NCI-H128 (cell line): Measurements from ENCODE around the gene FSD1.
A peak's percentile ranks its signal among the peaks of the same experiment; 100 is the strongest.
"Not testable (repeated sequence)": the region's sequence is repeated elsewhere in the genome, so short reads cannot be mapped to it uniquely, and the experiment has no call there.

Experiments
- DNase-seq: peaks from one replicate; lab custom pipeline; 2025; ENCODE audit not compliant: unreplicated experiment; lab: John Stamatoyannopoulos, UW

The FSD1 gene

GRCh38 chr19:4313847-4314490 is 9.6 kb downstream of the FSD1 start:
- DNase-seq = no peak

DNA sequence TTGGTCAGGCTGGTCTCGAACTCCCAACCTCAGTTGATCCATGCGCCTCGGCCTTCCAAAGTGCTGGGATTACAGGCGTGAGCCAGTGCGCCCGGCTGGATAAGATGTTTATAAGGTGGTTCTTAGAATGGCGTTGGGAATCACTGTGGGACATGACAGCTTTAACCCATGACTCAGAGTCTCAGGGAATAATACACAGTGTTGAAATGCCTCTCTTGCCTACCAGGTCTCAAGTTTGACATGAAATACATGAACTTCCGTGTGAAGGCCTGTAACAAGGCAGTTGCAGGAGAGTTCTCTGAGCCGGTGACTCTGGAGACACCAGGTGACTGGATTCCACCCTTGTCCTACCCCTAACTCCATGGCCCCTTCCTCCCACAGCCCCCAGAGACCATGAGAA is 12.6 kb downstream of the FSD1 start:
- DNase-seq = no peak

GRCh38 chr19:4318460-4318859 is 14.1 kb downstream of the FSD1 start:
- DNase-seq = no peak

DNA sequence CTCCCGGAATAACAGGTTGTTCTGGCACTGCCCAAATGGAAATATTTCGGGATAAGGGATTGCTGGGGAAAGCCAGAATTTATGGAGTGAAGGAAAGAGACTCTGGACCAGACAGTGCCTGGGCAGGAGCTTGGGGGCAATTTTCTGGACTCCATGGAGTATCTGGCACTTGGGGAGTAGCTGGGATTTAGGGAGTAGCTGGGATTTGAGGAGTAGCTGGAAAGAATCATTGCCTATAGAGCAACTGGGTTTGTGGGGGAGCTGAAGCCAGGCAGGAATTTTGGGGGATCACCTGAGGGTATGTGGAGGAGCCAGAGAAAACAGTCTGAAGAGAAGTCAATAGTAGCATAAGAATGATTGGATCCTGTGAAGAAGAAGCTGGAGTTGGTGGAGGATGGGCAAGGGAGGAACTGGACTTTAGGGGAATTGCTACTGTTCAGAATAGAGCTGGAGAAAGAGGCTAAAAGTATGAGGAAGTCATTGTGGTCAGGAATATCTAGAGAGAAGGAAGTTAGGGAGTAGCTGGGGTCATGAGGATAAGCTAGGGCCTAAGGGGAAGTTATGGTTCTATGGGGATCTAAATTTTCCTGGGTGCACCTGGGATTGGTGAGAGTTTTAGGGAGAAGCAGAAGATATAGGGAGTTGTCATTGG is 14.8 kb downstream of the FSD1 start:
- DNase-seq = no peak

GRCh38 chr19:4320419-4320818 is 16.0 kb downstream of the FSD1 start:
- no peak for DNase-seq

- DNase-seq = no peak
These were observed 18.7 kb downstream of the FSD1 start for GRCh38 chr19:4322942-4323665.

DNA sequence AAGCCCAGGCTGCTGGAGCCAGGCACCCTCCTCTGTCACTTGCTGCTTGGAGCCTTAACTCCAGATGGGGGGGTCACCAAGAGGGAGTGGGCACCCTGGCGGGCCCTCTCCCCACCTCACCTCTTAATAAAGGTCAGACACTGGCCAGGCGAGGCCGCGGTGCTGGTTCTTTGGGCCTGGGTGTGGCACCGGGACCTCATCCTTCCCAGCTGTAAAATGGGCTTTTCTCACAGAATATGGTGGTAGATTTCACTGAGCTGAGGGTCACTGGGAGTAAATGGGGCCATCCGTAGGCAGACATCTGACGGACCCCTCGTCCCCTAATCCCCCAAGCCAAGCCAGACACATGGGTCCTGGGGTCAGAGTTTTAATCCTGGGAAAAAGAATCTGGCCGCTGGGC is 19.3 kb downstream of the FSD1 start:
- DNase-seq = no peak

GRCh38 chr19:4324228-4324627 is 19.8 kb downstream of the FSD1 start:
- no peak for DNase-seq

DNA sequence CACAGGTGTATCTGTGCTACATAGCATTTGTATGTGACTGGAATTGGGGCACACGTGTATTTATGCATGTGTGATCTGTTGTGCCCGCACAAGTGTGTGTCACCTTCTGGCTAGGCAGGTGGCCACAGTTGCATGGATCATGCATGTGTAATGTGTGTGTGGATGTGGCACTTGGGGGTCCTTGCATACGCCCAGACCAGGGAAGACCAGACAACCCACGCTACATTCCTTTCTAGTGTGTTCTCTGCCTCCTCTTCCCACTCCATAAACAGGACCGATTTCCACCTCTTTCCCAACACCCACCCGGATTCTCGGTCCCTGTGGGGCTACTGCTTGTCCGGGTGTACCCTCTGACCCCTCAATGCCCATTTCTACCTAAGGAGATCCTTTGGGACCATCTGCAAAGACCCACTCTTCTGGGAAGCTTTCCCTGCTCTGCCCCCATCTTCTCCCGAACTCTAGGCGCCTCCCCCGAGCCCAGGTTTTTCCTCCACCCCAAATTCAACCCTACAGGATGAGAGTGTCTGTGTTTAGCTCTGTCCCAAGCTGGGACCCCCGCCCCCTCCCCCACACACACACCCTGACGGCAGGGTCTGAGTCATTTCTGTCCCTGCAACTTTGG is 21.9 kb downstream of the FSD1 start:
- DNase-seq = no peak

- no peak for DNase-seq
These were observed 22.4 kb downstream of the FSD1 start for GRCh38 chr19:4326837-4327251.

DNA sequence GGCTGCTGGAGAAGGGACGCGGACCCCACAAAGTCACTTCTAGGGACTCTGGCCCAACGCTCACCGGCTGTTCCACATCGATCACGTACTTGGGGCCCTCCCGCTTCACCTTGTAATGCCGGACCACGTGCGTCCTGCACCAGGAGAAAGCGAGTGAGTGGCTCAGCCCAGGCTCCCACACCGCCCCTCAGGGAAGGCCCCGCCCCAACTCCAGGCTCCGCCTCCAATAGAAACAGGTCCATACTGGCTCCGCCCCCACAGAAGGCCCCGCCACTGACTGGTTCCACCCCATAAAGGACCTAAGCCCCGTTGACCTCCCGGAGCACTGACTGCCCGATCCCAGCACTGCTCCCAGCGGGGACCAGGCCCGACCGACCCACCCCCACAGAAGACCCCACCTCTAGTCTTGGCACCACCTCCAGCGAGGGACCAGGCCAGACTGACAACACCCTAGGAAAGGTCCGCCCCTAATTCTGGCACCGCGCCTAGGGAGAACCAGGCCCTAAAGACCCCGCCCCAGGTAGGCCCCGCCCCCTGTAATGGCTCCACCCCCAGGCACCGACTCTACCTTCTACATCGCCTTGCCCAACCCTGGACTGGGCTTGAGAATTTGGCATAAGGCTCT is 23.0 kb downstream of the FSD1 start:
- DNase-seq = no peak

DNA sequence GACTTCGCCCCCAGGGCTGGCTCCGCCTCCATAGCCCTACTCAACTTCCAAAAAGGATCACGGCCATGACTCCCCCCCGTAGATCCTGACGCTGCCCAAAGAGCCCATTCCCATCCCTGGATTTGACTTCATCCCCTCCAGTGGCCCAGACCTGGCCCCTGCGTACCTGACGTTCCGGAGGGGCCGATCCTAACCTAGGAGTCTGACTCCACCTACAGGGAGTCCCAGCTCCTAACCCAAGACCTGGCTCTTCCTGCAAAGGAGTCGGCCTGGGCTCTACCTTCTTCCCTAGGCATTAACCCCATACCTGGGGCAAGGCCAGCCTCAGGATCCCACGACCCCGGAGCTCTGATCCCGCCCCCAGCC is 23.5 kb downstream of the FSD1 start:
- DNase-seq = no peak

DNA sequence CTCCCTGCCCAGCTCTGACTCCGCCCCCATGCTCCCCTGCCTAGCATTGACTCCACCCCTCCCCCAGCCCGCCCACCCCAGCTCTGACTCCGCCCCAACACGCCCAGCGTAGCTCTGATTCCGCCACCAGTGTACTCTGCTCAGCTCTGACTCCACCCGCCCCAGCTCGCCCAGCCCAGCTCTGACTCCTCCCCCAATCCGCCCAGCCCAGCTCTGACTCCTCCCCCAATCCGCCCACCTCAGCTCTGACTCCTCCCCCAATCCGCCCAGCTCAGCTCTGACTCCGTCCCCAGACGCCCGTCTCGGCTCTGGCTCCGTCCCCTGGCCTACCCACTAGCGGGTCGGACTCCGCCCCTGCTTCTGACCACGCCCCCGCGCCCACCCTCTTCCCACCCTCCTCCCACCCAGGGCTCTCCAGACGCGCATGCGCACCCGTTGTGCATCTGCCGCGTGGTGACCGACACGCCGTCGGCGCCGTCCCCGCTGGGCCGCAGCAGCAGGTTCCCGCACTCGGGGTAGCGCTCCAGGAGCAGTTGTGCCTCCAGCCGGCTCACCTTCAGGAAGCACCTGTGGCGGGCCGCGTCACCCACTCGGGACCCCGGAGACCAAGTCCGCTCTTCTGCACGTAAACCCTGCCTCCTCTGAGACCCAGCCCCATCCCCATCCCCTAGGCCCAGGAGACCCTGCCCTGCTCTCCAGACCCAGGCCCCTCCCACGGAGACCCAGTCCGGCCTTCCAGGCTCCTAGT is 24.0 kb downstream of the FSD1 start:
- peak; percentile 94 for DNase-seq

DNA sequence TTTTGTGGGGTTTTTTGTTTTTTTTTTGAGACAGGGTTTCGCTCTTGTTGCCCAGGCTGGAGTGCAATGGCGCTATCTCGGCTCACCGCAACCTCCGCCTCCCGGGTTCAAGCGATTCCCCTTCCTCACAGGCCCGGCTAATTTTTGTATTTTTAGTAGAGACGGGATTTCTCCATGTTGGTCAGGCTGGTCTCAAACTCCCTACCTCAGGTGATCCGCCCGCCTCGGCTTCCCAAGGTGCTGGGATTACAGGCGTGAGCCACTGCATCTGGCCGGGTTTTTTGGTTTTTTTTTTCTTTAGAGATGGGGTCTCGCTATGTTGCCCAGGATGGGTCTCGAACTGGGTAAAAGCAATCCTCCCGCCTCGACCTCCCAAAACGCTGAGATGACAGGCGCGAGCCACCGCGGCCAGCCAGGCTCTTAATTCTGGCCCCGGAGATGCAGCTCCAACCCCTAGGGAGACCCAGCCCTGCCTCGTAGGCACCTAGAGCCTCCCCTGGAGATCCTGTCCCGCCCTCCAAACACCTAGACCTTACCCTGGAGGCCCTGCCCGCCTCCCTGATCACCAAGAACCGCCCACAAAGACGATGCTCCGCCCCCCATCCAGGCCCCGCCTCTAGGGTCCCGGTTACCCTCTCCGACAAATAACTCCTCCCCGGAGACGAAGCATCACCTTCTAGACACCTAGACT is 24.7 kb downstream of the FSD1 start:
- not testable (repeated sequence) for DNase-seq

DNA sequence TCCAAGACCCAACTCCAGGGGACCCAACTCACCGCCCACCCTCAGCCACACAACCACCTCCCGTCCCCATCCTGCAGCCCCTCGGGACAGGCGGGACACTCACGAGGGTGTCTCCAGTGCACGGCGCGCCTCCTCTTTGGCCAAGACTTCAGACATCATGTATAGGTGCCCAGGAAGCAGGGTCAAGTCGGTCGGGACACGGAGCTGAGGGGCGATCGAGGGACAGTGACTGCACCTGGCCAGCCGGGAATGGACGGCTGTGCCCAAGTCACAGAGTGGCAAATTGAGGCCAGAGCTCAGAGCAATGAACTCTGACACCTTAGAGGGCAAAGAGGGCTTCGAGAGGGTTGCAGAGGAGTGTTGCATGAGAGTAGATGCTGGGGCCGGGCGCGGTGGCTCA is 25.5 kb downstream of the FSD1 start:
- DNase-seq = no peak

- DNase-seq = no peak
These were observed 30.7 kb downstream of the FSD1 start for GRCh38 chr19:4334929-4335570.

DNA sequence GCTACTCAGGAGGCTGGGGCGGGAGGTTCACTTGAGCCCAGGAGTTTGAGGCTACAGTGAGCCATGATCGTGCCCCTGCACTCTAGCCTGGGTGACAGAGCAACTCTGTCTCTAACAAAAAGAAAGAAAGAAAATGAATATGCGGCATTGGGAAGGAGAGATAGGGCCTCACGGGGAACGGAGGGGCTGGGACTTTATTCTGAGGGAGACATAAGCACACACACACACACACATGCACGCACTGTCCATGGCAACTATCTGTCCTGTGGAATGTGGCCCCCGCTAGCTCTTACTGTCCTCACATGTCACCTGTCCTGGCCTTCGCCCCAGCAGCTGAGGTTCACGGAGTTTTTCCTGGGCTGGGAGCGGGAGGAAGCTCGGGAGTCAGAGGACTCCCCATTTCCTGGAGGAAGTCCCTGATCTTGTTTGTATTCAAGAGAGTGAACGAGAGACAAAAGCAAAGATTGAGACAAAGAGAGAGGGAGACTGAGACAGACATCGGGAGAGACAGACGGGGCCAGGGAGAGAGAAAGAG is 33.6 kb downstream of the FSD1 start:
- DNase-seq = no peak

DNA sequence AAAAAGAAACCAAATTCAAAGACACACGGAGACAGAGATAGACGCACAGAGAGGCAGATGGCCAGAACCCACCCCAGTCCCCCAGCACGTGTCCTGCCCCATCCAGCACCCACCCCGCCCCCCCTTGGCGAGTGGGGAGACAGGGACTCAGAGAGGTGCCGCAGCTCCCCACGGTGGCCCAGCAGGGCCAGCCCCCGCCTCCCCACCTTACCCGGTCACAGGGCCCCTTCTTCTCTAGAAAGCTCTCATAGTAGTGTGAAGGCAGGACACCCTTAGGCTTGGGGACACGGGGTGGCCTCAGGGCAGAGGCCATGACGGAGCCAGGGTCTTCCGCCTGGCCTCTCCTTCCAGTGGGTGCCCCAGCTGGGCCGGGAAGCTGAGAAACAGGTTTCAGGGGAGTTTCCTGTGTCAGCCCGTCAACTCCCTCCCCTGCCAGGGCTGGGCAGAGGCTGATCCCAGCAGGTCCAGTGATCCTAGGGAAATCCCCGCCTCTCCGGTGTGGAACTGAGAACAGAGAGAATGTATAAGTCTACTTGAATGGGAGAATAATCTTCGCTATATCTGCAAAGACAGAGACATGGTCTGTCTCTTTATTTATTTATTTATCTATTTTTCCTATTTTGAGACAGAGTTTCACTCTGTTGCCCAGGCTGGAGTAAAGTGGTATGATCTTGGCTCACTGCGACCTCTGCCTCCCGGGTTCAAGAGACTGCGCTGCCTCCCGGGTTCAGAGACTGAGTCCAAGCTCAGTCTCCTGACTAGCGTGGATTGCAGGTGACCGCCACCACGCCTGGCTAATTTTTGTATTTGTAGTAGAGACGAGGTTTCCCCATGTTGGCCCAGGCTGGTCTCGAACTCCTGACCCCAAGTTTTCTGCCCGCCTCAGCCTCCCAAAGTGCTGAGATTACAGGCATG is 34.3 kb downstream of the FSD1 start, which contains the start of gene STAP2:
TSS of gene STAP2 (minus strand) at position 387 of the 915 bp plus-strand sequence. CDS start at position 313, 74 bp downstream.
- DNase-seq = no peak
